HEK293T (cell line): ENCODE measurements around the gene LILRB5.
A peak's percentile ranks its signal among the peaks of the same experiment; 100 is the strongest.

Source experiments
- CTCF ChIA-PET: fragments of 350-600 bp; formaldehyde crosslinking; extraction: SDS; loops from one replicate; lab custom pipeline; 2021; ENCODE audit warnings: antibody characterized with exemption, inconsistent platforms; lab: Yijun Ruan, JAX
- POLR2A ChIA-PET: fragments of 350-600 bp; formaldehyde crosslinking; extraction: SDS; loops from one replicate; lab custom pipeline; 2020; ENCODE audit warnings: antibody characterized with exemption, inconsistent platforms; lab: Yijun Ruan, JAX
- DNase-seq: peaks from one replicate; pipeline ENCODE4 v3.0.0; 2012; ENCODE audit warnings: mixed read lengths; ENCODE audit errors: extremely low spot score
- ARNT ChIP-seq: fragments of 450-650 bp; IDR thresholded peaks from 2 replicates; pipeline ENCODE4 v1.6.1; 2017; ENCODE audit warnings: mild to moderate bottlenecking
- BHLHE40 ChIP-seq: fragments of 450-650 bp; IDR thresholded peaks from 2 replicates; pipeline ENCODE4 v1.6.1; 2016; ENCODE audit warnings: mild to moderate bottlenecking, moderate library complexity, borderline replicate concordance
- CTBP1 ChIP-seq: fragments of 450-650 bp; IDR thresholded peaks from 2 replicates; pipeline ENCODE4 v1.6.1; 2016; ENCODE audit warnings: borderline replicate concordance
- ELF4 ChIP-seq: fragments of 450-650 bp; IDR thresholded peaks from 2 replicates; pipeline ENCODE4 v1.6.1; 2017; ENCODE audit warnings: antibody characterized with exemption
- FOXA1 ChIP-seq: fragments of 450-650 bp; IDR thresholded peaks from 2 replicates; pipeline ENCODE4 v1.6.1; 2016; ENCODE audit warnings: mild to moderate bottlenecking
- FOXK2 ChIP-seq: fragments of 450-650 bp; IDR thresholded peaks from 2 replicates; pipeline ENCODE4 v1.6.1; 2016; ENCODE audit warnings: mild to moderate bottlenecking
- FOXM1 ChIP-seq: fragments of 450-650 bp; IDR thresholded peaks from 2 replicates; pipeline ENCODE4 v1.6.1; 2017; ENCODE audit warnings: mild to moderate bottlenecking, borderline replicate concordance
- HDGF ChIP-seq: fragments of 450-650 bp; IDR thresholded peaks from 2 replicates; pipeline ENCODE4 v1.6.1; 2017; ENCODE audit warnings: antibody characterized with exemption, borderline replicate concordance
- L3MBTL2 ChIP-seq: fragments of 450-650 bp; conservative IDR thresholded peaks from 2 replicates; pipeline ENCODE4 v1.6.1; 2016; ENCODE audit warnings: mild to moderate bottlenecking
- LEF1 ChIP-seq: fragments of 450-650 bp; IDR thresholded peaks from 2 replicates; pipeline ENCODE4 v1.6.1; 2017; ENCODE audit warnings: mild to moderate bottlenecking, borderline replicate concordance
- NFRKB ChIP-seq: fragments of 450-650 bp; IDR thresholded peaks from 2 replicates; pipeline ENCODE4 v1.6.1; 2016; ENCODE audit warnings: mild to moderate bottlenecking, moderate library complexity
- SP1 ChIP-seq: fragments of 450-650 bp; IDR thresholded peaks from 2 replicates; pipeline ENCODE4 v1.6.1; 2017
- SUZ12 ChIP-seq: fragments of 450-650 bp; IDR thresholded peaks from 2 replicates; pipeline ENCODE4 v1.6.1; 2016; ENCODE audit warnings: mild to moderate bottlenecking
- TARDBP ChIP-seq: fragments of 450-650 bp; IDR thresholded peaks from 2 replicates; pipeline ENCODE4 v1.6.1; 2016
- ZNF384 ChIP-seq: fragments of 450-650 bp; IDR thresholded peaks from 2 replicates; pipeline ENCODE4 v1.6.1; 2016
- TF ChIP-seq, protein P1 (sequence below): fragments of 450-650 bp; IDR thresholded peaks from 2 replicates; pipeline ENCODE4 v1.6.1; 2016

LILRB5 gene

DNA sequence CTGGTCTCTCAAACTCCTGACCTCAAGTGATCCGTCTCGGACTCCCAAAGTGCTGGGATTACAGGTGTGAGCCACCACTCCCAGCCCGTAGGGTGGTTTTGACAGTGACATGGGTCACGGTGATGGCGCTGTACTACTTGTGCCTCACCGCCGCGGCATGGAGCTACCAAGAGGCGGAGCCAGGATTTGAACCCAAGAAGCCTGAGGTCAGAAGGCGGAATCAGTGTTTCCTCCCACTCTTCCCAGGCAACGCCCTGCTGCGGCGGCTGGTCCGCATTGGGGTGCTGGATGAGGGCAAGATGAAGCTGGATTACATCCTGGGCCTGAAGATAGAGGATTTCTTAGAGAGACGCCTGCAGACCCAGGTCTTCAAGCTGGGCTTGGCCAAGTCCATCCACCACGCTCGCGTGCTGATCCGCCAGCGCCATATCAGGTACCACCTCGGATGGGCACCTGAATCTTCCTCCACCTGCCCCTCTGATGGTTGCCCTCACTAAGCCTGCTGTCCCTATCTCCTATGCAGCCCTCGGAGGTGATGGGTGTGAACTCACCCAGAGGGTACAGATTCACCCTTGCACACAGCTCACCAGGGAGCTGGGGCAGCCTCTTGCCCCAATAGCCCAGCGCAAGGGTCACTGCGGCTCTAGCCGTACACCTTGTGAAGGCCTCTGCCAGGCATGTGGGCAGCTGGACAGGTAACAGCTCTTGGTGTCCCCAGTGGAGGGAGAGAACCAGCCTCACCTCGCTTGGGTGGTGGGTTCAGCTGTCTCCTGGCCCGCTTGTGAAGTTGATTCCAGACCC, 50.8 kb downstream of the LILRB5 start:
- TF ChIP-seq ARNT = no peak
- no peak for TF ChIP-seq LEF1
- no peak for TF ChIP-seq L3MBTL2
- no peak for TF ChIP-seq ELF4
- TF ChIP-seq, protein P1, sequence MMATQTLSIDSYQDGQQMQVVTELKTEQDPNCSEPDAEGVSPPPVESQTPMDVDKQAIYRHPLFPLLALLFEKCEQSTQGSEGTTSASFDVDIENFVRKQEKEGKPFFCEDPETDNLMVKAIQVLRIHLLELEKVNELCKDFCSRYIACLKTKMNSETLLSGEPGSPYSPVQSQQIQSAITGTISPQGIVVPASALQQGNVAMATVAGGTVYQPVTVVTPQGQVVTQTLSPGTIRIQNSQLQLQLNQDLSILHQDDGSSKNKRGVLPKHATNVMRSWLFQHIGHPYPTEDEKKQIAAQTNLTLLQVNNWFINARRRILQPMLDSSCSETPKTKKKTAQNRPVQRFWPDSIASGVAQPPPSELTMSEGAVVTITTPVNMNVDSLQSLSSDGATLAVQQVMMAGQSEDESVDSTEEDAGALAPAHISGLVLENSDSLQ = no peak
- no peak for DNase-seq
- ChIA-PET CTCF (no interaction called here), POLR2A (interaction anchor here (1.0 to 6.7 kb wide), 2 partner anchors 16 to 17 kb away, joined by 3 to 46 read pairs; partner anchors contain the start of genes MBOAT7 and TSEN34)

DNA sequence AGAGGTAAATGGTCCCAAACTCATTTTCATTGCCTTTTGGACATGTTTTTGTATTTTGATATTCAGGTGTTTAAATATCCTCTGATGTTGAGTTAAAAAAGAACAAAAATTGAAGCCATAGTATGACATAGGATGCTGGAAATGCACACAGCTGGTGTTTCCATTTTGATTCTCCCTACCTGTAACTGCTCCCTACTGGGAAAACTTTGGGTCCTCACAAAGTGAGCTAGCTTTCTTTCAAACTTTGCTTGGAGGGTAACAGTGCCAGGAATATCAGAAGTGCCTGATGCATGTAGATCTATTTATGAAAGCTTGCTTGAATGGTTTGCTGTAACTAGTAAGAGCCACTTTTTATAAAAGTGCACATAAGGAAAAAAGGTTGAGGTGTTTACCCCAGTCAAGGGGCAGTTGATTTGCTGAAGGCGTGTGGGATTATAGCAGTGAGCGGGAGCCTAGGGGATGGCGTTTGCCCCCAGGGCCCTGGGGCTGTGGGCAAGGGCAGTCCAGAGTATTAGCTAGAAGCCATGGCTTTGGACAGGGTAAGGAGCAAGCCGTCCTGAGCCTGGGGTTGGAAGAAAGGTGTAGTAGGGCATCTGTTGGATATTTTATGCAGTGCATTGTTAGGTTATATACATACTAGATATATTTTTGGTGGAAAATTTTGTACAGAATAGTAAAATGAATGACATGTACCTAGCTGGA, 52.2 kb downstream of the LILRB5 start:
- TF ChIP-seq L3MBTL2 = no peak
- TF ChIP-seq FOXA1 = no peak
- TF ChIP-seq BHLHE40 = no peak
- TF ChIP-seq ARNT = no peak
- TF ChIP-seq SUZ12 = no peak
- TF ChIP-seq TARDBP = no peak
- TF ChIP-seq ELF4 = no peak
- no peak for TF ChIP-seq FOXM1
- TF ChIP-seq NFRKB = no peak
- no peak for TF ChIP-seq FOXK2
- no peak for TF ChIP-seq ZNF384
- TF ChIP-seq HDGF = no peak
- DNase-seq = no peak
- CTCF ChIA-PET = no interaction called here
- POLR2A ChIA-PET = interaction anchor here (1.0 to 6.7 kb wide), 2 partner anchors 15 to 17 kb away, joined by 3 to 46 read pairs; partner anchors contain the start of genes MBOAT7 and TSEN34

DNA sequence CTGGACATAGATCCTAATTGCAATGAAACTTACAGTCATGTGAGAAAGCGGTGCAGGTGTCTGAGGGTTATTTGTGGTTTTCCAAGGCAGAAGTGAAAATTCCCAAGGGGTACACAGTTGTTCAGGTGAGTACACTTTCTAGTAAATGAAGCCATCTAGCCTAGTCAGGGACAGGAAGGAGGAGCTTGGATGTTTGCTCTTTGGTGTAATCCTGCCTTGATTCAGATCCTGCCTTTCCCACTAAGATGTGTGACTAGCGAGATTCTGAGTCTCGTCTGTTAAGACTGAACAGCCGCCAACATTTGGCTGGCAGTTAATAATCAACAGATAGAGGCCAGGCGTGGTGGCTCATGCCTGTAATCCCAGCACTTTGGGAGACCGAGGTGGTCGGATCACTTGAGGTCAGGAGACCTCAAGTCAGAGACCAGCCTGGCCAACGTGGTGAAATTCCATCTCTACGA, 53.9 kb downstream of the LILRB5 start:
- no peak for DNase-seq
- ChIA-PET CTCF (no interaction called here), POLR2A (interaction anchor here (1.4 kb wide), 1 partner anchor 12 kb away, joined by 4 read pairs; the partner anchor contains the start of gene TSEN34)
- no peak for TF ChIP-seq SP1
- no peak for TF ChIP-seq ELF4
- no peak for TF ChIP-seq FOXM1
- TF ChIP-seq HDGF = no peak
- no peak for TF ChIP-seq TARDBP
- no peak for TF ChIP-seq ZNF384
- TF ChIP-seq SUZ12 = no peak
- TF ChIP-seq ARNT = no peak
- TF ChIP-seq BHLHE40 = no peak
- TF ChIP-seq, protein P1 = no peak
- TF ChIP-seq NFRKB = no peak
- TF ChIP-seq FOXK2 = no peak
- TF ChIP-seq L3MBTL2 = no peak
- TF ChIP-seq CTBP1 = no peak
- TF ChIP-seq FOXA1 = no peak
- no peak for TF ChIP-seq LEF1

DNA sequence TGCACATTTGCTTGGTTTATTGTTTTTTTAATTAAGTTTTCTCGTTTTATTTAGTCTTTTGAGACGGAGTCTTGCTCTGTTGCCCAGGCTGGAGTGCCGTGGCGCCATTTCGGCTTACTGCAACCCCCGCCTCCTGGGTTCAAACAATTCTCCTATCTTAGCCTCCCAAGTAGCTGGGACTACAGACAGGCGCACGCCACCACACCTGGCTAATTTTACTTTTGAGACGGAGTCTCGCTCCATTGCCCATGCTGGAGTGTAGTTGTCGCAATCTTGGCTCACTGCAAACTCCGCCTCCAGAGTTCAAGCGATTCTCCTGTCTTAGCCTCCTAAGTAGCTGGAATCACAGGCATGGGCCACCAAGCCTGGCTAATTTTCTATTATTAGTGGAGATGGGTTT, 55.1 kb downstream of the LILRB5 start:
- POLR2A ChIA-PET = interaction anchor here (1.4 kb wide), 1 partner anchor 11 kb away, joined by 4 read pairs; the partner anchor contains the start of gene TSEN34
- CTCF ChIA-PET = no interaction called here
- TF ChIP-seq FOXK2 = no peak
- no peak for DNase-seq

DNA sequence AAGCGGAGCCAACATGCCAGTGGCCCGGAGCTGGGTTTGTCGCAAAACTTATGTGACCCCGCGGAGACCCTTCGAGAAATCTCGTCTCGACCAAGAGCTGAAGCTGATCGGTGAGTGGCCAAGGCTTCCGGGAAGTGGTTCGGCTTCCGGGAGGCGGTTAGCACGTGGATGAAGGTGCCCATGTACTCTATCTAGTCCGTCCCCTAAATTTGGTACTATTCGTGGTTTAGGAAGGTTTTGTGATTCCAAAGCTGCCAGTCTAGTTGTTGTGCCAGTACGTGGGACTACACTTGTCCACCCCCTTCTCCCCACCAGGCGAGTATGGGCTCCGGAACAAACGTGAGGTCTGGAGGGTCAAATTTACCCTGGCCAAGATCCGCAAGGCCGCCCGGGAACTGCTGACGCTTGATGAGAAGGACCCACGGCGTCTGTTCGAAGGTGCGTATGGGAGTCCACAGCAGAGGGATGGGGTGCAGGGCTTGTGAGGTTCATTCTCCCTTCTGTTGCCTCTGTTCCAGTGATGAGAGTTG, 55.8 kb downstream of the LILRB5 start:
- ChIA-PET CTCF (interaction anchor here (0.5 kb wide), 1 partner anchor 9 kb away, joined by 4 read pairs; no protein-coding TSS in a partner anchor), POLR2A (interaction anchor here (0.7 to 3.4 kb wide), 9 partner anchors 8 to 263 kb away, joined by 3 to 76 read pairs (median 4); partner anchors contain the start of genes CNOT3, LENG1, LENG9 and MBOAT7)
- no peak for DNase-seq
- TF ChIP-seq BHLHE40 (no peak), L3MBTL2 (peak; percentile 52), NFRKB (peak; percentile 2; the same call in 1 of the 2 replicates)
